Mesenchymal stem cell (in vitro differentiated cells and primary cell): ENCODE results near the gene VASP.

Experiments used
- DNase-seq: peaks from one replicate; pipeline ENCODE4 v3.0.0-alpha.2; 2013
- H2AFZ ChIP-seq: one replicate; pipeline ENCODE4 v1.6.1; 2013; ENCODE audit warnings: low read depth, mild to moderate bottlenecking, control low read depth, inconsistent platforms, low read length, moderate library complexity
- H2AK5ac ChIP-seq: 2 replicates; pipeline ENCODE4 v1.6.1; 2013; ENCODE audit warnings: low read length, moderate library complexity, mild to moderate bottlenecking, inconsistent platforms; ENCODE audit not compliant: severe bottlenecking
- H2BK120ac ChIP-seq: one replicate; pipeline ENCODE4 v1.6.1; 2013; ENCODE audit warnings: low read depth, mild to moderate bottlenecking, inconsistent platforms, low read length, moderate library complexity
- H2BK12ac ChIP-seq, 2 experiments: one replicate each; pipeline ENCODE4 v1.6.1; 2013; ENCODE audit warnings: inconsistent platforms in 2 of 2, low read length in 2 of 2, mild to moderate bottlenecking in 2 of 2, moderate library complexity in 2 of 2, control low read depth in 1 of 2
- H2BK15ac ChIP-seq: one replicate; pipeline ENCODE4 v1.6.1; 2013; ENCODE audit warnings: mild to moderate bottlenecking, low read depth, inconsistent platforms; ENCODE audit not compliant: poor library complexity, severe bottlenecking
- H2BK5ac ChIP-seq: 2 replicates; pipeline ENCODE4 v1.6.1; 2013; ENCODE audit warnings: low read depth, mild to moderate bottlenecking, low read length, control low read depth, inconsistent platforms; ENCODE audit not compliant: poor library complexity, severe bottlenecking
- H3K14ac ChIP-seq, 2 experiments: one replicate each; pipeline ENCODE4 v1.6.1; 2013; ENCODE audit warnings: inconsistent platforms in 2 of 2, low read length in 2 of 2, control low read depth in 1 of 2, mild to moderate bottlenecking in 1 of 2, moderate library complexity in 1 of 2
- H3K18ac ChIP-seq, 2 experiments: one replicate each; pipeline ENCODE4 v1.6.1; 2013; ENCODE audit warnings: inconsistent platforms in 2 of 2, low read length in 2 of 2, control low read depth in 1 of 2, low read depth in 1 of 2, mild to moderate bottlenecking in 1 of 2
- H3K23ac ChIP-seq, 2 experiments: one replicate each; pipeline ENCODE4 v1.6.1; 2013; ENCODE audit warnings: inconsistent platforms in 2 of 2, low read length in 2 of 2, mild to moderate bottlenecking in 2 of 2, moderate library complexity in 2 of 2, control low read depth in 1 of 2
- H3K27ac ChIP-seq: 2 replicates; pipeline ENCODE4 v1.5.1; 2013; ENCODE audit warnings: mild to moderate bottlenecking, moderate library complexity, low read length, control low read depth, inconsistent platforms; ENCODE audit not compliant: poor library complexity, severe bottlenecking
- H3K27me3 ChIP-seq, 2 experiments: 2 replicates each; pipeline versions ENCODE4 v1.6.1 to v1.7.0; 2013; ENCODE audit warnings: low read length in 2 of 2, mild to moderate bottlenecking in 2 of 2, moderate library complexity in 2 of 2, control low read depth in 1 of 2, inconsistent platforms in 1 of 2; ENCODE audit not compliant: control insufficient read depth in 1 of 2, insufficient read depth in 1 of 2
- H3K36me3 ChIP-seq, 2 experiments: 2 replicates each; pipeline versions ENCODE4 v1.6.1 to v1.7.0; 2013; ENCODE audit warnings: low read length in 2 of 2, control low read depth in 1 of 2, inconsistent platforms in 1 of 2, low read depth in 1 of 2, mild to moderate bottlenecking in 1 of 2; ENCODE audit not compliant: insufficient read depth in 2 of 2, control insufficient read depth in 1 of 2
- H3K4ac ChIP-seq, 2 experiments: one replicate each; pipeline ENCODE4 v1.6.1; 2013; ENCODE audit warnings: inconsistent platforms in 2 of 2, low read length in 2 of 2, mild to moderate bottlenecking in 2 of 2, moderate library complexity in 2 of 2, control low read depth in 1 of 2, low read depth in 1 of 2
- H3K4me1 ChIP-seq: 2 replicates; pipeline ENCODE4 v1.6.1; 2013; ENCODE audit warnings: low read depth, low read length, control low read depth; ENCODE audit not compliant: control insufficient read depth, insufficient read depth
- H3K4me2 ChIP-seq: 2 replicates; pipeline ENCODE4 v1.6.1; 2013; ENCODE audit warnings: low read length, mild to moderate bottlenecking, inconsistent platforms; ENCODE audit not compliant: poor library complexity, severe bottlenecking
- H3K4me3 ChIP-seq, 2 experiments: 2 replicates each; pipeline versions ENCODE4 v1.5.1 to v1.7.0; 2013; ENCODE audit warnings: low read length in 2 of 2, mild to moderate bottlenecking in 2 of 2, control low read depth in 1 of 2, low read depth in 1 of 2; ENCODE audit not compliant: insufficient read depth in 1 of 2
- H3K79me1 ChIP-seq: replicated peaks from 2 replicates; pipeline ENCODE4 v1.6.1; 2013; ENCODE audit warnings: mild to moderate bottlenecking, control low read depth, low read length, inconsistent platforms; ENCODE audit not compliant: poor library complexity, severe bottlenecking
- H3K9ac ChIP-seq: 2 replicates; pipeline ENCODE4 v1.7.0; 2013; ENCODE audit warnings: mild to moderate bottlenecking, low read length, moderate library complexity
- H3K9me3 ChIP-seq: 2 replicates; pipeline ENCODE4 v1.7.0; 2013; ENCODE audit warnings: mild to moderate bottlenecking, low read length; ENCODE audit not compliant: control insufficient read depth
- H4K8ac ChIP-seq: one replicate; pipeline ENCODE4 v1.6.1; 2013; ENCODE audit warnings: inconsistent platforms, mild to moderate bottlenecking, low read length, moderate library complexity
- H4K91ac ChIP-seq: one replicate; pipeline ENCODE4 v1.6.1; 2013; ENCODE audit warnings: mild to moderate bottlenecking, low read length, inconsistent platforms
- WGBS: methylation state at CpG from one replicate; pipeline ENCODE4 v1.1.7; 2013; ENCODE audit warnings: mixed read lengths; 5-methylcytosine and 5-hydroxymethylcytosine counted together

VASP gene

DNA sequence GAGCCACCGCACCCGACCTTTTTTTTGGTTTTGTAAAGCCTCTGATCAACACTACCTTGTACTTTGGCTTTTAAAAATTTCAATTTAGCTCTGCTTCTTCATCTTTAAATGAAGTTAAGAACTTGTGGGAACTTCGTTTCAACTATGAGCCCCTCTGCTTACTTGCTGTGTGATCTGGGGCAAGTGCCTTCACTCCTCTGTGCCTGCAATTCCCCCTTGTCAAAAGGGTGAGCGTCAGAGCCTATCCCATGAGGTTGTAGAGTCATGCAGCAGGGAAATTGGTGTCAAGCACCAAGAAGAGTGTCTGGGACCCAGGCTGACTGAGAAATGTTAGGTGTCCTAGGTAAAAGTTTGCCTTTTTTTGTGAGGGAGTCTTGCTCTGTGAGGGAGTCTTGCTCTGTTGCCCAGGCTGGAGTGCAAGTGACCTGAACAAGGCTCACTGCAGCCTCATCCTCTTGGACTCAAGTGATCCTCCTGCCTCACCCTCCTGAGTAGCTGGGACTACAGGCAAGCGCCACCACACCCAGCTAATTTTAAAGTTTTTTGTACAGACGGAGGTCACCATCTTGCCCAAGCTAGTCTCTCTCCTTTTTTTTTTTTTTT, 5.7 kb downstream of the VASP start:
- H3K4me1 ChIP-seq = peaks cover 19% of the 10 kb centered on the region
- H3K18ac ChIP-seq = no peak overlapping the region
- WGBS = 93% methylated on average over 6 of the region's 6 CpGs
- H3K4ac ChIP-seq = no peak overlapping the region
- H3K79me1 ChIP-seq = peaks cover 5% of the 10 kb centered on the region
- no peak overlapping the region for H2BK15ac ChIP-seq
- peaks cover 2 to 38% of the 10 kb centered on the region in 2 experiments for H3K36me3 ChIP-seq
- no peak overlapping the region for H2AFZ ChIP-seq
- H3K27me3 ChIP-seq = no peaks in the 10 kb centered on the region
- H3K27ac ChIP-seq = no peak overlapping the region
- H4K8ac ChIP-seq = peak overlapping the region; percentile 55
- DNase-seq = no peak
- H3K9me3 ChIP-seq = no peaks in the 10 kb centered on the region
- H3K4me3 ChIP-seq = no peak overlapping the region
- H2BK120ac ChIP-seq = no peak overlapping the region
- no peak overlapping the region for H2BK12ac ChIP-seq
- H2BK5ac ChIP-seq = no peak overlapping the region
- H4K91ac ChIP-seq = no peak overlapping the region
- no peak overlapping the region for H3K14ac ChIP-seq
- H3K23ac ChIP-seq = no peak overlapping the region
- H2AK5ac ChIP-seq = no peak overlapping the region
- no peak overlapping the region for H3K4me2 ChIP-seq
- H3K9ac ChIP-seq = no peak overlapping the region

GRCh38 chr19:45514376-45515051, 7.2 kb downstream of the VASP start:
- no peak overlapping the region for H3K18ac ChIP-seq
- H3K79me1 ChIP-seq = peaks cover 7% of the 10 kb centered on the region
- H3K36me3 ChIP-seq = peaks cover 11 to 49% of the 10 kb centered on the region in 2 experiments
- DNase-seq = no peak
- H3K9ac ChIP-seq = peak overlapping the region; percentile 9
- H2BK120ac ChIP-seq = no peak overlapping the region
- no peak overlapping the region for H2BK15ac ChIP-seq
- no peak overlapping the region for H2BK5ac ChIP-seq
- H3K4me1 ChIP-seq = peaks cover 17% of the 10 kb centered on the region
- no peak overlapping the region for H3K4me2 ChIP-seq
- H3K9me3 ChIP-seq = no peaks in the 10 kb centered on the region
- no peak overlapping the region for H2AK5ac ChIP-seq
- H3K4ac ChIP-seq = no peak overlapping the region
- no peak overlapping the region for H3K23ac ChIP-seq
- H3K4me3 ChIP-seq = no peak overlapping the region
- no peak overlapping the region for H3K27ac ChIP-seq
- H4K91ac ChIP-seq = no peak overlapping the region
- H2AFZ ChIP-seq = no peak overlapping the region
- no peaks in the 10 kb centered on the region for H3K27me3 ChIP-seq
- H2BK12ac ChIP-seq = no peak overlapping the region
- whole genome bisulfite sequencing = 94% methylated on average over 11 of the region's 13 CpGs
- H3K14ac ChIP-seq = peak overlapping the region in 1 of 2 experiments; percentile 55
- no peak overlapping the region for H4K8ac ChIP-seq

DNA sequence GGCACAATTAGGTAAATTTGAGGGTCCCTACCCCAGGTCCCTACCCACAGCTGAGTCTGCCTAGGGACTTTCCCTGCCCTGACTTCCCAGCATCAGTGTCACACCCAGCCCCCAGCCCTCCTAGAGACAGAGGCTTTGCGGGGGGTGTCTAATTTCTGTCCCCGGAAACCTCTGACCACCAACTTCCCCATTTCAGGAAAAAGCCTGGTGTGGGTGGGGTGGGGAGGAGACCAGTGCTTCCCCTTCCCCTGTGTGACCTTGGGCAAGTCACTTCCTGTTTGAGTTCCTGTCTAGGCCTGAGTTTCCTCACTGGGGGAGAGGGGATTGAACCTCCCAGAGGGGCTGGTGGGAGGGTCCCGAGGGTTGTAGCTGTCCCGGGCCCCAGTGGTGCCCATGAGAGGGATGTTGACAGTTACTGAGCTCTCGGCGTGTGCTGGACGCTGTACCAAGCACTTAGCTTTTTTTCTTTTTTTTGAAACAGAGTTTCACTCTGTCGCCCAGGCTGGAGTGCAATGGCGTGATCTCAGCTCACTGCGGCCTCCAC, 7.9 kb downstream of the VASP start:
- H3K18ac ChIP-seq = no peak overlapping the region
- H2AFZ ChIP-seq = no peak overlapping the region
- no peak for DNase-seq
- no peak overlapping the region for H3K14ac ChIP-seq
- no peak overlapping the region for H2AK5ac ChIP-seq
- H2BK15ac ChIP-seq = no peak overlapping the region
- H3K4me3 ChIP-seq = no peak overlapping the region
- no peaks in the 10 kb centered on the region for H3K27me3 ChIP-seq
- no peak overlapping the region for H3K4ac ChIP-seq
- peaks cover 13% of the 10 kb centered on the region for H3K4me1 ChIP-seq
- no peak overlapping the region for H2BK120ac ChIP-seq
- no peak overlapping the region for H3K27ac ChIP-seq
- no peaks in the 10 kb centered on the region for H3K9me3 ChIP-seq
- H3K9ac ChIP-seq = peak overlapping the region; percentile 9
- H4K8ac ChIP-seq = no peak overlapping the region
- WGBS = 93% methylated on average over 8 of the region's 10 CpGs
- no peak overlapping the region for H2BK12ac ChIP-seq
- no peak overlapping the region for H4K91ac ChIP-seq
- no peak overlapping the region for H3K23ac ChIP-seq
- no peak overlapping the region for H2BK5ac ChIP-seq
- peaks cover 14 to 53% of the 10 kb centered on the region in 2 experiments for H3K36me3 ChIP-seq
- H3K79me1 ChIP-seq = peaks cover 8% of the 10 kb centered on the region
- H3K4me2 ChIP-seq = no peak overlapping the region

DNA sequence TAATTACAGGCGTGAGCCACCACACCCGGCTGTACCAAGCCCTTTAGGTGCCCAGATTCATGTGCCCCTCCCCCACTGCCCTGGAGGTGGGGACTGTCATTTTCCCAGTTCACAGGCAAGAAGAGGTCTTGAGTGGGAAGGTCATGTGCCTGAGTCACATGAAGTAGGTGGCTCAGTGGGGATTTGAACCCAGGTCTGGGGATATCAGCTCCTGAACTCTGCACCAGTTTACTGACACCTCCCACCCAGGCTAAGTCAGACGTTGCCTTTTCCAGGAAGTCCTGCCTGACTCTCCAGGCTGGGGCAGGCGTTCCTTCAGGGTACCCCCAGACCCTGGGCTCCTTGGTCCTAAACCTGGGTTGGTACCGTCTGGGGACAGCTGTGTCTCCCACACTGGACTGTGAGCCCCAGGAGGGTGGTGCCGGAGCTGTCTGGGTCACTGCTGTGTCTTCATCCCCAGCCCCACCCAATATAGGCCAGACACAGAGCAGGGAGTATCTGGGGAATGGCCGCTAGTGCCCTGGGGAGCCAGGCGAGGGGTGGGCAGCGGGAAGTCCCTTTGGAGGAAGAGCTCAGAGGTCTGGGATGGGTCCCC, 8.6 kb downstream of the VASP start:
- DNase-seq = no peak
- Histone ChIP-seq H2BK15ac (no peak overlapping the region), H3K79me1 (peaks cover 11% of the 10 kb centered on the region), H3K4ac (no peak overlapping the region), H3K23ac (no peak overlapping the region), H2AK5ac (no peak overlapping the region), H3K9ac (no peak overlapping the region), H2BK120ac (no peak overlapping the region), H3K14ac (no peak overlapping the region), H3K36me3 (peaks cover 20 to 60% of the 10 kb centered on the region in 2 experiments), H4K8ac (peak overlapping the region; percentile 40), H3K27ac (no peak overlapping the region), H3K18ac (no peak overlapping the region), H2AFZ (no peak overlapping the region), H2BK5ac (no peak overlapping the region), H4K91ac (peak overlapping the region; percentile 27), H3K4me1 (peaks cover 15% of the 10 kb centered on the region), H3K27me3 (no peaks in the 10 kb centered on the region), H3K4me3 (no peak overlapping the region), H3K9me3 (no peaks in the 10 kb centered on the region), H2BK12ac (peak overlapping the region in 1 of 2 experiments; percentile 11), H3K4me2 (no peak overlapping the region)
- WGBS = 84% methylated on average over 4 of the region's 9 CpGs
